ENCODE data around the gene PTPRU.
"Not testable (repeated sequence)": the region's sequence is repeated elsewhere in the genome, so short reads cannot be mapped to it uniquely, and the experiment has no call there.

PTPRU gene

GRCh38 chr1:29222686-29223085 lies 13.6 kb upstream of the PTPRU start:
- no peak for DNase-seq

- DNase-seq: no peak
Measured at GRCh38 chr1:29223521-29223920, 12.8 kb upstream of the PTPRU start.

- DNase-seq: no peak
Measured at GRCh38 chr1:29224356-29224837, 11.9 kb upstream of the PTPRU start.

- no peak for DNase-seq
Measured at GRCh38 chr1:29225361-29225760, 11.0 kb upstream of the PTPRU start.

- no peak for DNase-seq
Measured at GRCh38 chr1:29227511-29227910, 8.8 kb upstream of the PTPRU start.

- DNase-seq: no peak
Measured at GRCh38 chr1:29230204-29230552, 6.1 kb upstream of the PTPRU start.

GRCh38 chr1:29230553-29231378 lies 5.6 kb upstream of the PTPRU start, which contains the start of gene MECR:
Gene MECR, minus strand, starts transcription at chr1:29230934. Its CDS starts 28 bp downstream, at chr1:29230906.
- DNase-seq: peak; percentile 91 to 95

GRCh38 chr1:29232387-29232786 lies 3.9 kb upstream of the PTPRU start:
- DNase-seq: no peak

GRCh38 chr1:29233693-29234092 lies 2.6 kb upstream of the PTPRU start:
- no peak for DNase-seq

GRCh38 chr1:29234471-29234870 lies 1.9 kb upstream of the PTPRU start:
- DNase-seq: no peak

GRCh38 chr1:29234881-29235280 lies 1.4 kb upstream of the PTPRU start:
- not testable (repeated sequence) for DNase-seq

GRCh38 chr1:29236712-29237128 lies 398 bp downstream of the PTPRU start:
- no peak for DNase-seq

GRCh38 chr1:29237129-29237821 lies 953 bp downstream of the PTPRU start:
- no peak for DNase-seq

- DNase-seq: no peak
Measured at GRCh38 chr1:29237852-29238619, 1.7 kb downstream of the PTPRU start.

GRCh38 chr1:29238620-29239002 lies 2.3 kb downstream of the PTPRU start:
- DNase-seq: no peak

- no peak for DNase-seq
Measured at GRCh38 chr1:29239142-29239541, 2.8 kb downstream of the PTPRU start.

GRCh38 chr1:29240400-29240837 lies 4.1 kb downstream of the PTPRU start:
- DNase-seq: no peak

- no peak for DNase-seq
Measured at GRCh38 chr1:29240986-29241385, 4.7 kb downstream of the PTPRU start.

GRCh38 chr1:29243023-29243870 lies 6.9 kb downstream of the PTPRU start:
- DNase-seq: no peak

GRCh38 chr1:29243871-29244200 lies 7.5 kb downstream of the PTPRU start:
- DNase-seq: no peak

- DNase-seq: no peak
Measured at GRCh38 chr1:29245261-29245660, 8.9 kb downstream of the PTPRU start.

- peak in 1 of 2 experiments; percentile 40 for DNase-seq
Measured at GRCh38 chr1:29245876-29246275, 9.6 kb downstream of the PTPRU start.

- no peak for DNase-seq
Measured at GRCh38 chr1:29247044-29247443, 10.7 kb downstream of the PTPRU start.
